WTC11 (cell line): ENCODE measurements around the gene ALK.

Experiments used
- IRF2 ChIP-seq: sonication (generic); formaldehyde crosslinking; IDR thresholded peaks from 2 replicates; pipeline ENCODE4 v1.8.0; 2022; ENCODE audit warnings: low read depth, missing genetic modification reagents, borderline replicate concordance
- MAX ChIP-seq: sonication (generic); formaldehyde crosslinking; IDR thresholded peaks from 2 replicates; pipeline ENCODE4 v1.8.0; 2022; ENCODE audit warnings: mild to moderate bottlenecking, missing genetic modification reagents
- USF2 ChIP-seq: sonication (generic); formaldehyde crosslinking; IDR thresholded peaks from 2 replicates; pipeline ENCODE4 v1.8.1; 2023; ENCODE audit warnings: mild to moderate bottlenecking, missing genetic modification reagents, moderate library complexity

- TF ChIP-seq IRF2 (CRISPR knock-in tag) (no peak), MAX (no peak), USF2 (CRISPR knock-in tag) (no peak)
Measured at GRCh38 chr2:29697715-29698114, 223.7 kb downstream of the ALK start.
